Measurements from ENCODE around the gene IMMP2L.

The IMMP2L gene

GRCh38 chr7:110750931-110751605 lies 811.2 kb downstream of the IMMP2L start:
- H3K4me3 ChIP-seq (ENCODE audit: low read length, poor library complexity, severe bottlenecking): no peak overlapping the region
- H3K4me1 ChIP-seq (ENCODE audit: insufficient read depth, low read length, poor library complexity, severe bottlenecking): no peaks in the 10 kb centered on the region
- no peak overlapping the region for H3K9ac ChIP-seq (ENCODE audit: low read depth, low read length, poor library complexity, severe bottlenecking)
- H4K20me1 ChIP-seq (ENCODE audit: insufficient read depth, low read length, poor library complexity, severe bottlenecking): no peaks in the 10 kb centered on the region
- H2AFZ ChIP-seq (ENCODE audit: low read length): no peak overlapping the region
- no peaks in the 10 kb centered on the region for H3K36me3 ChIP-seq (ENCODE audit: insufficient read depth, low read length)
- H3K79me2 ChIP-seq (ENCODE audit: insufficient read depth, low read length): no peaks in the 10 kb centered on the region
- no peaks in the 10 kb centered on the region for H3K9me2 ChIP-seq (replicated peaks; ENCODE audit: low read depth, low read length)
- H3K9me3 ChIP-seq (ENCODE audit: insufficient read depth, low read depth, low read length): no peaks in the 10 kb centered on the region
- no peaks in the 10 kb centered on the region for H3K27me3 ChIP-seq (ENCODE audit: insufficient read depth, low read length, poor library complexity, severe bottlenecking)
- H3F3A ChIP-seq (ENCODE audit: low read depth): no peaks in the 10 kb centered on the region
- no peak for TF ChIP-seq CTCF (conservative IDR thresholded peaks at IDR 0.05; ENCODE audit: low read length)
- no peak for TF ChIP-seq EZH2phosphoT487 (IDR thresholded peaks at IDR 0.05; ENCODE audit: borderline replicate concordance)
- H3K4me2 ChIP-seq (ENCODE audit: low read depth, low read length, poor library complexity, severe bottlenecking): no peak overlapping the region

GRCh38 chr7:110733221-110733620 lies 829.1 kb downstream of the IMMP2L start:
- Histone ChIP-seq H3K4me3 (ENCODE audit: low read length, poor library complexity, severe bottlenecking) (no peak overlapping the region), H3K9me2 (replicated peaks; ENCODE audit: low read depth, low read length) (no peaks in the 10 kb centered on the region), H4K20me1 (ENCODE audit: insufficient read depth, low read length, poor library complexity, severe bottlenecking) (no peaks in the 10 kb centered on the region), H3K79me2 (ENCODE audit: insufficient read depth, low read length) (no peaks in the 10 kb centered on the region), H3K36me3 (ENCODE audit: insufficient read depth, low read length) (no peaks in the 10 kb centered on the region), H3K4me2 (ENCODE audit: low read depth, low read length, poor library complexity, severe bottlenecking) (no peak overlapping the region), H3F3A (ENCODE audit: low read depth) (no peaks in the 10 kb centered on the region), H3K4me1 (ENCODE audit: insufficient read depth, low read length, poor library complexity, severe bottlenecking) (no peaks in the 10 kb centered on the region), H3K27me3 (ENCODE audit: insufficient read depth, low read length, poor library complexity, severe bottlenecking) (no peaks in the 10 kb centered on the region), H3K9ac (ENCODE audit: low read depth, low read length, poor library complexity, severe bottlenecking) (no peak overlapping the region), H2AFZ (ENCODE audit: low read length) (no peak overlapping the region), H3K9me3 (ENCODE audit: insufficient read depth, low read depth, low read length) (no peaks in the 10 kb centered on the region)
- no peak for TF ChIP-seq CTCF (conservative IDR thresholded peaks at IDR 0.05; ENCODE audit: low read length)

GRCh38 chr7:110724811-110725210 lies 837.5 kb downstream of the IMMP2L start:
- Histone ChIP-seq H3K36me3 (ENCODE audit: insufficient read depth, low read length) (no peaks in the 10 kb centered on the region), H3K9me2 (replicated peaks; ENCODE audit: low read depth, low read length) (no peaks in the 10 kb centered on the region), H3K4me3 (ENCODE audit: low read length, poor library complexity, severe bottlenecking) (no peak overlapping the region), H3K9me3 (ENCODE audit: insufficient read depth, low read depth, low read length) (no peaks in the 10 kb centered on the region), H3K4me1 (ENCODE audit: insufficient read depth, low read length, poor library complexity, severe bottlenecking) (no peaks in the 10 kb centered on the region), H3K4me2 (ENCODE audit: low read depth, low read length, poor library complexity, severe bottlenecking) (no peak overlapping the region), H4K20me1 (ENCODE audit: insufficient read depth, low read length, poor library complexity, severe bottlenecking) (no peaks in the 10 kb centered on the region), H3K27me3 (ENCODE audit: insufficient read depth, low read length, poor library complexity, severe bottlenecking) (no peaks in the 10 kb centered on the region), H3F3A (ENCODE audit: low read depth) (no peaks in the 10 kb centered on the region), H3K9ac (ENCODE audit: low read depth, low read length, poor library complexity, severe bottlenecking) (no peak overlapping the region), H2AFZ (ENCODE audit: low read length) (no peak overlapping the region), H3K79me2 (ENCODE audit: insufficient read depth, low read length) (no peaks in the 10 kb centered on the region)
- TF ChIP-seq CTCF (conservative IDR thresholded peaks at IDR 0.05; ENCODE audit: low read length) (no peak), EZH2phosphoT487 (IDR thresholded peaks at IDR 0.05; ENCODE audit: borderline replicate concordance) (no peak)

All from Loucy (cell line).